GM11168 (cell line): ENCODE results near the gene RUNX3.

Experiments
- in situ Hi-C: fragments of 300-500 bp; cut with MboI; formaldehyde crosslinking; loops from one replicate; pipeline ENCODE4 v1.12.0; 2022; ENCODE audit warnings: low sequenced_read_pairs; ENCODE audit not compliant: unreplicated experiment

Gene RUNX3

DNA sequence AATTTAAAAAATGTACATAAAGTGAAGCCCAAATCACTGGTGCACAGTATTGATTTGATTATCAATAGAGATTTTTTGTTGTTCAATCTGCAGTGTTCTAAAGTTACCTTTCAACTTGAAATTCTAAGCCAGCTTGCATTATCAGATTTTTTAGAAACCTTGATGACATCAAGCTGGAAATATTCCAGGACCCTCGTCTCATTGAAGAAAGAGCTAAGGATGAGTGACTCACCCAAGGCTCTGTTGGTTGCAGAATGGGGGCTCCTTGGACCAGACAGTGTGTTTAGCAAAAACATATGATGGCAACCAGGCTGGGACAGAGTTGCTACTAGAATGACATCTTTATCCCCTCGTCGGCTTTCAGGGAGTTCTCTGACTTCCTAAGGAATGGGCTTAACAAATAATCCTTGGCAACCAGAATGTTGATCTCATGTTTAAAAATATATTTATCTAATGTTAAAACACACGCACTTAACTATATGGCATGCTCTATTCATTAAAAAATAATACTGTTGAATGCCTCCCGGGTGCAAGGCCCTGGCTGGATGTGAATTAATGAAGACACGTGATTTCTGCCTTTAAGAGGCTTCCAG lies 79.7 kb downstream of the RUNX3 start:
- in situ Hi-C loops, result no loop called here

GRCh38 chr1:24849672-24850295 lies 80.3 kb downstream of the RUNX3 start:
- in situ Hi-C loops, result no loop called here
